Skin of body (tissue), 2 donors: Measurements from ENCODE around the gene AURKAIP1. TPM values are rescaled to one million over a fixed set of nuclear protein-coding genes. Genes with fewer than 3 reads are reported as not detected.

Source experiments
- DNase-seq: peaks from one replicate; lab custom pipeline; 2025; lab: John Stamatoyannopoulos, UW
- total RNA-seq: library from RNA; depleted of rRNA; stranded (reverse); fragments of >200 nt; gene quantifications from one replicate; pipeline ENCODE4 v1.2.3, GENCODE V29; 2014

The AURKAIP1 gene
- total RNA-seq, 1 donor from 2014 or later = 35.0 TPM

DNA sequence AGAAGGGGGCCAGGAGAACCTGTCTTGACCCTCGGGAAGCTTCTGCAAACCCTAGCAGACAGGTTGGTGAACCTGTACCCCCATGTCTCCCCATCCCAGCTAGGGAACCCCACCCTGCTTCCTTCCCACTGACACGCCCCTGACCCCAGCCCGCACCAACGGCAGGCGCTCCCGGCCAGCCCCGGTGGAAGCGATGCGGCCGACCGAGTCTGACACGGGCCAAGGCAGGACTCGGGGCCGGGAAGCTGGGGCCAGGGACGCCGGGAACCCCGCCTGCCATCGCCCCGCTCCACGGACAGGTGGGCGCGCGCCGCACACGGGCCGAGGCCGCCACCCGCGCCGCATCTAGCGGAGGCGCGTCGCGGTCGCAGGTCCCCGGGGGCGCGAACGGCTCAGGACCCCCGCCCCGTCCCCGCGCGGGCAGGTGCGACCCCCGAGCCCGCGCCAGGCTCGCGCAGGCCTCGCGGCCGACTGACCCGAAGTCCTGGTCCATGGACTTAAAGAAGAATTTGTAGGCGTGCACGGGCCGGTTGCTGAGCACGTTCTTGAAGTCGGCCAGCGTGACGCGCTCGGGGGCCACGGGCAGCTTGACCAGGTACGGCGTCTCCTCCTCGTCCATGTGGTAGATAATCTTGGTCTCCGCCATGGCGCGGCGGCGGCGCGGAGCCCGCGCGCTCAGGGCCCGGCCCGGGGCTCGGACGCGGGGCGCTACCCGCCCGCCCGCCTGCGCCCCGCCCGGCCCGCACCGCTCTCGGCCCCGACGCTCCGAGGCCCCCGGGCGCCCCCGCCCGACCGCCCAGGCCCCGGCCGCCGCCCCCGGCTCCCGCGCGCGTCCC, 26.4 kb downstream of the AURKAIP1 start:
- DNase-seq = no peak

DNA sequence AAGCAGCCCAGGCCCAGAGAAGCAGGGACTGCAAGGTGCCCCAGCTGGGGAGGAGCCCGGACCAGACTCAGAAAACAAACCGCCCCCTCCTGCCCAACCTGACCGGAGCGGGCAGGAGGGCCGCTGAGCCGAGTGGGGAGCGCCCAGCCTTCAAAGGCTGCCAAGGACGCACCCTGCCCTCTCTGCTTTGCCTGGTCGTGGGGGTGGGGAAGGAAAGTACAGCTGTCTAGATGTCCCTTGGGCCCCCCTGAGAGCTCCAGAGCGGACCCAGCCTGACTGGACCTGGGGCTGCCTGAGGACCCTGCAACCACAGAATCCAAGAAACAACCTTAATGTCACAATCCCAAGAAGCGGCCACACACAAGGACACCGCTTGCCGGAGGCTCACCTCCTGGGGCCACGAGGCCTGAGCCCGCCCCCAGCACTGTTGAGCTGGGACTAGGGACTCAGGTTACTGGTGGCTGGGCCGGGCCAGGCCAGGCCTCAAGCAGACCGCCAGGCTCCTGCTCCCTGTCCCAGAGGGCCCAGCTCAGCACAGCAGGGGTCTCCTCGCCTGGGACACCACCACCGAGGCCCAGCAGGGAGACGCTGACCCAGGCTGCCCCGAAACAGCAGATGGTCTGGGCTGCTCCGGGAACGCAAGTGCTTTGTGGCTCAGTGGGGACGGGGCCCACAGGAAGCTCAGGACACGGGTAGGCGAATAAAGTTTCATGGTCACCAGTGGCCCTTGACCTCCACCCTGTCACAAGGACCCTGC, 27.2 kb downstream of the AURKAIP1 start:
- DNase-seq = no peak

DNA sequence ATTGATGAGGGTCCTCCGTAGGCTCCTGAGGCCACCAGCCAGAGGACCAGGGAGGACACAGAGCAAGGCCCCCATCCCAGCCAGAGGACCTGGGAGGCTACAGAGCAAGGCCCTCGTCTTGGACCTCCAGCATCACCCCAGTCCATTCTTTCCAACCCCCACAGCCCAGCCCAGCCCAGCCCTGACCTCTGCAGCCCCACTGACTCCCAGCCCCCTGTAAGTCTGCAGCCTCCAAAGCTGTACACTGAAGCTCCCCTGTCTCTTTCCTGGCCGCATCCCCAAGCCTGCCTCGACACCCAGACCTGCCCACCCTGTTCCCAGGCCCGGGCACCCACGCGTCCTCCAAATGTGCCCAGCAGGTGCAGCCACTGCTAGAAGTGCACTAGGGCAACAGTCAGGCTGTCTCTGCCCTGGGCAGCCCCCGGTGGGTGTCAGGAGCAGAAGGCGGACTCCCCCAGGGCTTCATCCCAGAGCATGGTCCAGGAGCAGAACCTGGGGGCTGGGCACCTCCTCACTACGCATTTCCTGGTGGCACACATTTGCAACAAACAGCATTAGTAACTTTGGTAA, 27.9 kb downstream of the AURKAIP1 start:
- DNase-seq = no peak

DNA sequence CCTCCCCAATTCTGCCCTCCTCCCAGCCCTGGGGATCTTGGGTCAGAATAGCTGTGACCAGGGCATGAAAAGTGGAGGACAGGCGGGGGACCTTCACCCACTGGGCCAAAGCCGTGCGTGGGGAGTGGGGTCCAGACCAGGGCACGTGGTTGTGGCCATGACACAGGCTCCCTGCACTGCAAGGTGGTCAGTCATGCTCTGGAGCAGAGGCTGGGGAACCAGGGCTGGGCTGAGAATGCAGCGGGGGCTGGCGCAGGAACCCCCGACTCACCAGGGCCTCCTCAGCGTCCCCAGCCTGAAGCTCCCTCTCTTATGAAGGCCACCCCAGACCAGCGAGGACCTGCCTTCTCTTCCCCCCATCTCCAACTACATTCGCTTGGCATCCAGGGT, 28.5 kb downstream of the AURKAIP1 start:
- no peak for DNase-seq

DNA sequence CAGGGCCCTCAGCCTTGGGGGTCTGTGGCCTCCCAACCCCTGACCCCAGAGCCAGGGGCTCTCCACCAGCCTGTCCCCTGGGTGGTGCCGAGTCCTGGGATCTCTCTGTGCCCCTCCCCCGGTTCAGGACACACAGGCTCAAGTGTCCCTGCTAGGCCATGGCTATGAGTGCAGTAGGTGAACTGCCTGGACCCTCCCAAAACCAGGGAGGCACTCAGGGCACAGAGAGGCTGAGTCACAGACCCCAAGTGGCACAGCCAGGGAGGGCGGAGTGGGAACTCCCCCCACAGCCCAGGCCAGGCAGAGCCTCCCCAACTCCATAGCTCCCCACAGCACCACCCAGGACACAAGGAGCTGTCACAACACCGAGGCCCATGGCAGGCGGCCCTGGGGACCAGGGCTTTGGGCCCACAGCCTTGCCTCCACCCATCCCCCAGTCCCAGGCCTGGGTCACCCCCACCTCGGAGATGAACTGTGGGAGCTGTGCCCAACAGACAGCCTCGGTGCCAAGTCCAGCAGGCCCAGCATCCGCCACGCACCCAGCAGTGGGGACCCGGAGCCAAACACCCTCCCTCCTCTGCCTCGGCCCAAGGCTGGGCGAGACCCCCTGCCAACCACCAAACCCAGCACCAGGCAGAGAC, 29.0 kb downstream of the AURKAIP1 start:
- no peak for DNase-seq

DNA sequence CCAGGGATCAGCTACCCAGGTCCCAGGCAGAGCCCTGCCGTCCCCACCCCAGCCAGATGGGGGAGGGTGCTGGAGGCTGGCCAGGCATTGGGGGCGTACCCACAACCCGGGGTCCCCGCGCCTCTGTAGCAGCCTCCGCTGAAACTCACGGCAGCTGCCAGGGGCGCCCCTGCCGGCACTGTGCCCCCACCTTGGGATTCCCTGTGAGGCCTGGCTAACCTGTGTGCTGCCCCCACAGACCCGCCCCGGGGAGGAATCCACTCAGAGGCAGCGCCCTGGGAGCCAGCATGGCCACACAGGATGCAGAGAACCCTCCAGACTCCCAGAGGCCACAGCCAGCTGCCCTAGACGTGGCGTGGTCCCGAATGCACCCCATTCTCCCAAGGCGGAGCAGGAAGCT, 29.6 kb downstream of the AURKAIP1 start:
- no peak for DNase-seq

DNA sequence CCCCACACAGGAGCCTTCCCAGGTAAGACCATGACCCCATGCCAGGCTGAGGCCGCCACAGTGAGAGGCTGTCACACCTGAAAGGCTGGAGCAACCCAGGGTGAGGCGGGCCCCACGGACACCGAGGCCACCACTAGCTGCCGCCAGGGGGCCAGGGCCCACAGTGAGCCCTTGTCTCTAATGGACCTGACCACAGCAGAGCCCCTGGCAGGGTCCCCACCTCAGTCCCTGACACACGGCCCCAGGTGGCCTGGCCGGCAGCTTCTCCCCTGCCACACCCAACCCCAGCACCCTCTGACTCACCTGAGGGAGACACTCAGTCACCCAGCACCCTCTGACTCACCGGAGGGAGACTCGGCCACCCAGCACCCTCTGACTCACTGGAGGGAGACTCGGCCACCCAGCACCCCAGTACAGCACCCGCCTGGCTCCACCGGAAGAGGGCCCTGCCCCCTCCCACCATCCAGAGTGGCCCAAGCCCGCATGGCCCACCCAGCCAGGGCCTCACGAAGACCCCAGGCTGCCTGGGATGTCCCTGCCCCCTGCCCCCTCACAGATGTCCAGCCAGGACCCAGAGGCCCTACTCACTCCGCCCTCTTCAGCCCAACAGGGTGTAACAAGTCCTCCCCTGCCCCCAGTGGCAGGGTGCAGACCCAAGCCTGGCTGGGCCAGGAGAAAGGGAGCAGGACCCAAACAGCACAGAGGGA, 30.2 kb downstream of the AURKAIP1 start:
- no peak for DNase-seq

DNA sequence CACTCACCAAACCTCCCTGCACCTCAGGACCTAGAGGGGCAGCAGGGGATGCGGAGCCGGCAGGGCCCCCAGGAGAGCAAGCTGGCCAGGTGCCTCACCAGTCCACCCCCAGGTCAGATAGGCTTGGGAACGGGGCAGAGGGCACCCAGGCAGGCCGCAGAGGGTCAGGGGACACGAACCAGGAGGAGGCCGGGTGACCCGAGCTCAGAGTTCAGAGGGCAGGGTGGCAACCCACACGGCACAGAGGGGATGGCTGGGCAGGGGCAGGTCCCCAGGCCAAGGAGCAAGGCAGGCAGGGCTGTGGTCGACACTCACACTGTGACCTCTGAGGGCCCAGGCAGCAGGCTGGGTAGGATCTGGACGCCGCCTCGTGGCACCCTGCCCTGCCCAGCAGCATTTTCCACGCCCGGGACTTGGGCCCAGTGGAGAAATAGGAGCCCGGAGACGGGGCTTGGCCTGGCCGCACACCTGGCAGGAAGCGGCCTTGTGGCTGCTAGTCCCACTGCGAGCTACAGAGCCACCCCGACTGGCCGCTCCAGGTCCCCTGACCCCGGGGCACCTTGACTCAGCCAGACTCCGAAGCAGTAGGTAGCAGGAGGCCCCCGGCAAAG, 31.1 kb downstream of the AURKAIP1 start:
- DNase-seq = no peak

DNA sequence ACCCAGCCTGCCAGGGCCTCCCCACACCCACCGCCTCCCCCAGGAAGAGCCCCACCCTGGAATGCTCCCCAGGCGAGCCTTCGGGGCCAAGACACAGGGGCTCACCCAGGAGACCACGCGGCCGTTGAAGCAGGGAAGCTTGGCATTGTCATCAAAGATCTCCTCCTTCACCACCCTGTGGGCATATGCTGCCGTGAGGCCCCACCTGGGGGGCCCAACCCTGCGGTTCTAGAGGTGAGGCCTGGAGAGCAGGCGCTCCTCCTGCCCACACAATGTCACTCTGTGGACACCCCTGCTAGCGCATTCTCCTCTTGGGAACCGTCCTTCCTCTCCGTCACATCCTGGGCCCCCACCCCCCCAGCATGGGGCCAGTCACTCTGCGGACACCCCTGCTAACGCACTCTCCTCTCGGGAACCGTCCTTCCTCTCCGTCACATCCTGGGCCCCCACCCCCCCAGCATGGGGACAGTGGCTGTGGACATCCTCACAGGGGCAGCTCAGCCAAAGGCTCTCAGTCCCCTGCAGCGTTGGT, 32.4 kb downstream of the AURKAIP1 start:
- no peak for DNase-seq

DNA sequence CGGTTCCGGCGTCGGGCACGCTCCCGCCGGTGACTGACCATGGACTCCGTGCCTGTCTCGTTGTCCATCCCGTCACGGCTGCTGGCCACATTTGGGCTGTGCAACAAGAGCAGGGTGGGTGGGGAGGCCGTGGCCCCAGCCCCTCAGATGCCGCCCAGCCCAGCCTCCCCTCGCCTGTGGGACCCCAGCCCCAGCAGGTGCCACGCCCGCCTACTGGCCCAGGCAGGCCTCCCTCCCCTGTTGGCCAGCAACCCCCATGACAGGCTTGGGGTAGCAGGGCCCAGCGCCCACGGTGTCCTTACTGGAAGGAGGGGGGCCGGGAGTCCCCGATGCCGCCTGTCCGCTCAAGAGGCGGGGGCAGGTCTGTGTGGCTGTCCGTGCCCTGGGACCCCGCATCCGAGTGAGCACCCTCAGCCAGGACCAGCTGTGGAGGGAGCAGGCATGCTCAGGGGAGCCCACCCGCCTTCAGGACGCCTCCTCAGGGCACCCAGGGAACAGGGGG, 32.9 kb downstream of the AURKAIP1 start:
- DNase-seq = no peak

DNA sequence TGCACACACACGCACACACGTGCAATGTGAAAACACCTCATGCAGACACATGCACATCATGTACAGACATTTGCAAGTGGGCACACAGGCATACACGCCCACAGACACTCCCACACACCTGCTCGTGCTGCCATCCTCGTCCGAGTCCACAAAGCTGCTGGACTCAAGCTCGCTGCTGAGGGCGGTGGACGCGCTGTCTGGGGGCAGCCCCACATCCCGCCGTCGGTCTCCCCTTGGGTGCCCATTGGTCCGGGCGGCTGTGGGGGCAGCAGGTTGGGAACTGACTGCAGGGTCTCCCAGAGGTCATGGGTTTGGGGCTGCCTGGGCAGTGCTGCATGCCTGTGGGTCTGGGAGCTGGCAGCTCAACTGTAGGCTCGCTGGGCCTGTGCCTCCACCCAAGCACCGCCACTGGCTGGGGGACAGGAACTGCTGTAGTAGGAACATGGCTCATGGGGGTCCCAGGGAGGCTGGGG, 33.4 kb downstream of the AURKAIP1 start:
- no peak for DNase-seq

DNA sequence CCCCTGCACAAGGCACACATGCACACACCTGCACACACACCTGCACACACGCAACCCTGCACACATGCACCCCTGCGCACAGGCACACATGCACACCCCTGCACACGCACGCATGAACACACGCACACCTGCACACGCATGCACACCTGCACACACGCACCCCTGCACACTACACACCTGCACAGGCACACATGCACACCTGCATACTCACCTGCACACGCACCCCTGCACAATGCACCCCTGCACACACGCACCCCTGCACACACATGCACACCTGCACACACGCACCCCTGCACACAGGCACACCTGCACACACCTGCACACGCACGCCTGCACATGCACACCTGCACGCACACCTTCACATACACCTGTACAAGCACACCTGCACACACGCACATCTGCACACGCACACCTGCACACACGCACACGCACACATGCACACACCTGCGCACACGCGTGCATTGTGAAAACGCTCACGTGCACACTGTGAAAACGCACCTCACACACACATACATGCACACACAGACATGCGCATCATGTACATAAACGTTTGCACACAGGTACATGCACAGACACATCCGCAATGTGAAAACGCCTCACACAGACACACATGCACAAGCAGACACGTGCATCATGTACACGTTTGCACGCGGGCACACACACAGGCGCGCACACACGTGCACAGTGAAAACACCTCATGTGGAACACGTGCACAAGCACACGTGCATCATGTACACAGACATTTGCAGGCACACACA, 34.0 kb downstream of the AURKAIP1 start:
- no peak for DNase-seq

DNA sequence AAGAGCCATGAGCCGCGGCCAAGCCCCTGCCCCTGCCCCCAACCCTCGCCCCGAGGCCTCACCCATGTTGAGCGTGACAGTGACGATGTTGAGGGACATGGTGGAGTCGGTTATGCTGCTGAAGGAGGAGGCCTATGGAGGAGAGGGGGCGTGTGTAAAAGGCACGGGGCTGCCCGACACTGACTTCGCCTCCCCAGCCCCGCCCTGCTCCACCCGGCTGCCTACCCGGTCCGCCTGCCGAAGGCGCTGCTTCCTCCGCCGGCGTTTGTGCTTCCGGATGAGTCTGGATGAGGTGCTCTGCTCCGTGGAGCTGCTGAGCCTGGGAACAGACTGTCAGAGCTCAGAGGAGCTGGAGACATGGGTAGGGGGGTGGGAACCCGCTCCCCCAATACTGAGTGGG, 34.8 kb downstream of the AURKAIP1 start:
- DNase-seq = no peak

DNA sequence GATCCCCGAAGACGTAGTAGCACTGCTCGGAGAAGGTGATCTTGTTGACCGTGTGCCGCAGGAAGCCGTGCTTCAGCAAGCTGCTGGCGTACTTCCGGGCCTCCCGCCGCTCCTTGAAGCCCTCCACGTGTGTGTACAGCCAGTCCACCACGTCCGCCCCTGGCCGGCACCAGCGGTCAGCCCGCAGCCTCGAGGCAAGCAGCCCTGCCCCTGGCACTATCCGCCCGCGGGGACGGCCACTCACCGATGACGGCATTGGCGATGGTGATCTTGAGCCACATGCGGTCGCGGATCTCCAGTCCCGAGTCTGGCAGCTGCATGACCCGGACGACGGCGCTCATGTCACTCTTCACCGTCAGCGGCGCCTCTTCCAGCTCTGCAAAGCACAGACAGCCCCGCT, 36.7 kb downstream of the AURKAIP1 start:
- no peak for DNase-seq

DNA sequence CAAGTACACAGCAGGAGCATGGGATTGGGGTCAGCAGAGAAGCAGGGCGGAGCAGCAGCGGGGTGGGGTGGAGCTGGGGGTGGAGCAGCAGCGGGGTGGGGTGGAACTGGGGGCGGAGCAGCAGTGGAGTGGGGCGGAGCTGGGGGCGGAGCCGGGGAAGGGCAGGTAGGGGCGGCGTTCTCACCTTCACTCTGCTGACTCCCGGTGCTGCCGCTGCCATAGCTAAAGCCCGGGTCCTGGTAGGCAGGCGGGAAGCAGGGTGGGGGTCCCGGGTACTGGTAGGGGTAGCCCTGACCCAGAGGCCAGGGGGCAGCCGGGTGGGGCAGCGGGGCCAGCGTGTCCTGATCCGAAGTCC, 37.2 kb downstream of the AURKAIP1 start:
- no peak for DNase-seq

DNA sequence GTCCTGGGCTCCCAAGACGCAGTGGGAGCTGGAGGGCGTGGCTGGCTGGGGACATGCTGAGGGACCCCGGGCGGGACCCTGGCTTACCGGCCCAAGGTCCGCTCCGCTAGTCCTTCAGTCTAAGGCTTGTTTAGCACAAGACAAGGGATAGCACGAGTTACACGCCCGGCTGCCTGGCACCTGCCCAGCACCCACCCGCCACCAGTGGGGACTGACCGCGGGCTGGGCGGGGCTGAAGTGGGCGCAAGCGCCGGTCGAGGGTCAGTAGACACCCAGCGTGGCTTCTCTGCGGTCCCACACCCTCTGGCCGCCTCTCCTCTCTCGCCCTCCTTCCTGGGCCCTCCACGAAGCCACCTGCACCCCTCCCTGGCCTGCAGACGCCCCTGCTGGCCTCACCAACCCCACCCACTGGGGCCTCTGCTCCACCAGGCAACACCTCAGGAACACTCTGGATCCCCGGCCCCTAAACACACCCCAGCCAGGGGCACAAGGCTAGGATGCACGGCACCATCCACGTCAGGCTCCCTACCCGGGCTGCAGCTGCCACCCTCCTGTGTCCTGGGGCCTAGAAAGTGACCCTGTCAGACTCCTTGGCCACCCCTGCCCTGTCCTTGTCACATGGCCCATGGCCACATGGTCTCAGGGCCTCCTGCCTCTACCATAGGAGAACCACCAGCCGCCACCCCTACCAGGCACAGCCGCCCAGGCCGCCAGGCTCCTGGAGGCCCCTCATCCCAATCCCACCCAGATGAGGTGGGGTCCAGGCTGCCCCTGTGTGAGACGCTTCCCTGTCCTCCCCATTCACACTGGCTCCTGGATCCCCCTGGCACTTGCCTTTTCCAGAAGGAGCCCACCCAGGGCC, 37.8 kb downstream of the AURKAIP1 start:
- DNase-seq = no peak

DNA sequence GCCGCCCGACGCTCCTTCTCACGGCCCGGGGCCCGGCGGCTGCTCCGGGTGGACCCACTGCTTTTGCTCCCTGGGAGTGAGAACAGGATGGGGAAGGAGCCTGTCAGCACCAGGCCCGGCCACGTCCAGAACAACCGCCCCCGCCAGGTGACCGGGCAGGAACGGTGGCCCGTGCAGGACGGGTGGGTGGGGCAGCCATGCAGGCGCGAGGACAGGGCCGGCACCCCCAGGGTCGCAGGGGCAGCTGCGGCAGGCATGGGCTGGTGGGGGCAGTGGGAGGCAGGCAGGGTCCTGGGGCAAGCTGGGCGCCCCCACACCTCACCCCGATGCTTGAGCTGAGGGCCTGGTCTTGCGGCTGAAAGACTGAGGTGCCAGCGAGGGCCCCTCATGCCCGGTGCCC, 38.6 kb downstream of the AURKAIP1 start:
- DNase-seq = no peak

DNA sequence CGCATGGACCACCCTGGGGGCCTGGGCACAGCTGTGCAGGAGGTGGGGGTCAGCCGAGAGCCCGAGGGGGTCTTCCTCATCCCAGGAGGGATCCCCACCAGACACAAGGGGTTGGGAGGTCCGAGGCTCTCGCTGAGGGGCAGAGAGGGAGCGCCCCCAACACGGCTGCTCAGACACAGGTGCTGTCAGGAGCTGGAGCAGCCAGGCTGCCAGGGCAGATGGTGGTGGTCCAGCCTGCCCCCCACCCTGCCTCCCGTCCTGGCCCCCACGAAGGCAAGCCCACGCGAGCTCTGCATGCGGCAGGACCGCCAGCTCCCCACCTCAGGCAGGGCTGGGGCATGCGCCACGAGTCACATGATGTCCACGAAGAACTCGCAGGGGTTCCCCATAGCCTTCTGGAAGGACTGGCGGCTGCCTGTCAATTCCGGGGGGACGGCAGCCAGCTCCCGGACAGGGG, 39.2 kb downstream of the AURKAIP1 start:
- no peak for DNase-seq

DNA sequence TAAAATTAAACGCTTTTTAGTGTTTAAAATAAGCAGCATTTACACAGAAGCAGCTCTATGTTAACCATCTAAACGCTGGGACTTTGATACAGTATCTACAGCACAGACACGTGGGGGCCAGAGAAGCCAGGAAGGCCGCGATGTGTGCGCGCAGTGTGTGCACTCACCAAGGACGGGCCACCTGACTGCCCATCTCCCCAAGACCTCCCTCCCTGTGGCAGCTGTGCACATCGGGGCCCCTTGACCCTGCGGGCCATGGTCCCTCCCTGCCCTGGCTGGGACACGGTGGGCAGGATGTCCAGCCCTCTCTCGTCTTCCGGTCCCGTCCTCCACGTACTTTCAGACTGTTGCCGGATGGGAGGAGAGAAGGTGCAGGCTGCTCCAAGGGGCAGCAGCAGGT, 39.7 kb downstream of the AURKAIP1 start:
- DNase-seq = no peak
